Measurements from ENCODE around the gene SSR4. TPM values are rescaled to one million over a fixed set of nuclear protein-coding genes. Genes with fewer than 3 reads are reported as not detected.

SSR4 gene
- total RNA-seq, 1 donor from 2014 or later = 150 TPM

- intact Hi-C loops (cut with DNase I) = no loop called here
- ATAC-seq (no peak), DNase-seq (ENCODE audit: missing footprints) (no peak)
These were observed 25.9 kb upstream of the SSR4 start for GRCh38 chrX:153768311-153769157.

GRCh38 chrX:153769158-153769864, 25.2 kb upstream of the SSR4 start:
- ATAC-seq (no peak), DNase-seq (ENCODE audit: missing footprints) (no peak)
- intact Hi-C loops (cut with DNase I) = no loop called here

GRCh38 chrX:153769865-153770600, 24.4 kb upstream of the SSR4 start:
- ATAC-seq (no peak), DNase-seq (ENCODE audit: missing footprints) (no peak)
- intact Hi-C loops (cut with DNase I) = no loop called here

GRCh38 chrX:153770601-153771414, 23.7 kb upstream of the SSR4 start:
- ATAC-seq (no peak), DNase-seq (ENCODE audit: missing footprints) (no peak)
- intact Hi-C loops (cut with DNase I) = no loop called here

GRCh38 chrX:153771415-153772315, 22.8 kb upstream of the SSR4 start:
- intact Hi-C loops (cut with DNase I) = no loop called here
- ATAC-seq (no peak), DNase-seq (ENCODE audit: missing footprints) (no peak)

GRCh38 chrX:153772316-153773217, 21.9 kb upstream of the SSR4 start:
- ATAC-seq = no peak
- intact Hi-C loops (cut with DNase I) = no loop called here
- no peak for DNase-seq (ENCODE audit: missing footprints)

GRCh38 chrX:153773218-153773611, 21.3 kb upstream of the SSR4 start:
- no peak for DNase-seq (ENCODE audit: missing footprints)
- intact Hi-C loops (cut with DNase I) = no loop called here
- no peak for ATAC-seq

- intact Hi-C loops (cut with DNase I) = no loop called here
- DNase-seq (ENCODE audit: missing footprints) = peak; percentile 21
- ATAC-seq = no peak
These were observed 20.5 kb upstream of the SSR4 start for GRCh38 chrX:153773741-153774575.

- DNase-seq (ENCODE audit: missing footprints) = peak; percentile 27
- no peak for ATAC-seq
- intact Hi-C loops (cut with DNase I) = no loop called here
These were observed 19.7 kb upstream of the SSR4 start for GRCh38 chrX:153774576-153775292.

GRCh38 chrX:153775293-153776119, 19.0 kb upstream of the SSR4 start:
- intact Hi-C loops (cut with DNase I) = no loop called here
- DNase-seq (ENCODE audit: missing footprints) (peak; percentile 48), ATAC-seq (no peak)

- peak; percentile 16 for DNase-seq (ENCODE audit: missing footprints)
- ATAC-seq = no peak
- intact Hi-C loops (cut with DNase I) = no loop called here
These were observed 18.3 kb upstream of the SSR4 start for GRCh38 chrX:153776120-153776599.

- ATAC-seq = no peak
- DNase-seq (ENCODE audit: missing footprints) = peak; percentile 9
- intact Hi-C loops (cut with DNase I) = no loop called here
These were observed 17.8 kb upstream of the SSR4 start for GRCh38 chrX:153776611-153777045.

GRCh38 chrX:153777261-153778090, 17.0 kb upstream of the SSR4 start:
- peak; percentile 4 for DNase-seq (ENCODE audit: missing footprints)
- ATAC-seq = no peak
- intact Hi-C loops (cut with DNase I) = no loop called here

- peak; percentile 11 for DNase-seq (ENCODE audit: missing footprints)
- intact Hi-C loops (cut with DNase I) = no loop called here
- ATAC-seq = no peak
These were observed 16.3 kb upstream of the SSR4 start for GRCh38 chrX:153778181-153778580.

All from Right ventricle myocardium inferior (tissue), 1 donor.